HCT116 (cell line): ENCODE results near the gene PPP2R3A. TPM values are rescaled to one million over a fixed set of nuclear protein-coding genes. Genes with fewer than 3 reads are reported as not detected.

Source experiments
- ATAC-seq: fragments of 200-7000 bp; cut with Tn5 transposase; 2 replicates; pipeline ENCODE4 v1.9.1; 2020; ENCODE audit warnings: mild to moderate bottlenecking, moderate library complexity
- BruUV-seq: library from RNA; stranded (reverse); fragments of 400-500 nt; replicated peaks from 2 replicates; lab custom pipeline; 2021; lab: Mats Ljungman, UMichigan
- CTCF ChIA-PET: fragments of 300-600 bp; sonication (Branson Sonifier 250); formaldehyde crosslinking; loops from one replicate; lab custom pipeline; 2021; ENCODE audit warnings: antibody characterized with exemption; lab: Charles Lee
- POLR2A ChIA-PET: fragments of 300-600, 350-600 bp; sonication (Branson Sonifier 250); formaldehyde crosslinking; loops from one replicate; lab custom pipeline; 2021; ENCODE audit warnings: antibody characterized with exemption; lab: Charles Lee
- RAD21 ChIA-PET, 2 experiments: fragments of 300-600 bp; sonication (Branson Sonifier 250); formaldehyde crosslinking; loops; one replicate each; lab custom pipeline; 2023; ENCODE audit warnings: low total read pairs in 2 of 2; ENCODE audit not compliant: uncharacterized antibody in 2 of 2, unreplicated experiment in 2 of 2, low non-redundant PET in 1 of 2; lab: Charles Lee
- DNase-seq: peaks from one replicate; pipeline ENCODE4 v3.0.0-alpha.2; 2010; ENCODE audit warnings: low read depth, low spot score
- H2AFZ ChIP-seq: fragments of 200-600 bp; shearing (Covaris generic), sonication (generic); 2 replicates; pipeline ENCODE4 v1.6.1; 2017; ENCODE audit warnings: low read depth, mixed run types, mixed read lengths, antibody characterized with exemption, low read length; ENCODE audit not compliant: poor library complexity, severe bottlenecking
- H3K27ac ChIP-seq: 2 replicates; pipeline ENCODE4 v1.5.1; 2012; ENCODE audit warnings: low read depth, low read length
- H3K27me3 ChIP-seq: fragments of 200-600 bp; sonication (generic); 2 replicates; pipeline ENCODE4 v1.6.1; 2016; ENCODE audit warnings: mixed run types, low read length, mixed read lengths; ENCODE audit not compliant: insufficient read depth
- H3K36me3 ChIP-seq, 2 experiments: fragments of 200-500 bp in 1 of 2; fragments of 200-600 bp in 1 of 2; sonication (Bioruptor generic) in 1 of 2; sonication (generic) in 1 of 2; 2 replicates each; pipeline versions ENCODE4 v1.5.1 to v1.6.1; 2014 to 2016; ENCODE audit warnings: low read length in 2 of 2, inconsistent platforms in 1 of 2, mixed read lengths in 1 of 2, mixed run types in 1 of 2; ENCODE audit not compliant: insufficient read depth in 2 of 2, control insufficient read depth in 1 of 2
- H3K4me1 ChIP-seq, 2 experiments: fragments of 200-600 bp in 1 of 2; sonication (generic) in 1 of 2; 2 replicates each; pipeline versions ENCODE4 v1.5.1 to v1.6.1; 2012 to 2017; ENCODE audit warnings: low read length in 2 of 2, inconsistent platforms in 1 of 2, mild to moderate bottlenecking in 1 of 2, mixed read lengths in 1 of 2, mixed run types in 1 of 2, moderate library complexity in 1 of 2; ENCODE audit not compliant: insufficient read depth in 2 of 2, control insufficient read depth in 1 of 2
- H3K4me2 ChIP-seq: fragments of 200-600 bp; sonication (generic); 2 replicates; pipeline ENCODE4 v1.6.1; 2017; ENCODE audit warnings: mixed run types, low read length, mixed read lengths
- H3K4me3 ChIP-seq, 2 experiments: fragments of 200-600 bp in 1 of 2; sonication (generic) in 1 of 2; replicated peaks in 1 of 2; 2 replicates each; pipeline ENCODE4 v1.5.1; 2011 to 2016; ENCODE audit warnings: low read length in 2 of 2, control low read depth in 1 of 2, low read depth in 1 of 2, mild to moderate bottlenecking in 1 of 2, mixed read lengths in 1 of 2, mixed run types in 1 of 2
- H3K79me2 ChIP-seq: fragments of 200-600 bp; sonication (generic); 2 replicates; pipeline ENCODE4 v1.6.1; 2017; ENCODE audit warnings: mild to moderate bottlenecking, mixed run types, low read length, moderate library complexity, mixed read lengths; ENCODE audit not compliant: insufficient read depth
- H3K9ac ChIP-seq: fragments of 200-600 bp; sonication (generic); 2 replicates; pipeline ENCODE4 v1.6.1; 2016; ENCODE audit warnings: low read length, mixed read lengths
- H3K9me2 ChIP-seq: fragments of 200-600 bp; sonication (generic), shearing (Covaris generic); 2 replicates; pipeline ENCODE4 v1.6.1; 2017; ENCODE audit warnings: mixed run types, mild to moderate bottlenecking, moderate library complexity; ENCODE audit not compliant: insufficient read depth
- H3K9me3 ChIP-seq, 2 experiments: fragments of 200-500 bp in 1 of 2; fragments of 200-600 bp in 1 of 2; sonication (Bioruptor generic) in 1 of 2; sonication (generic) in 1 of 2; 2 replicates each; pipeline ENCODE4 v1.6.1; 2014 to 2017; ENCODE audit warnings: low read length in 2 of 2, mixed read lengths in 2 of 2, inconsistent platforms in 1 of 2, low read depth in 1 of 2, mild to moderate bottlenecking in 1 of 2, mixed run types in 1 of 2, moderate library complexity in 1 of 2; ENCODE audit not compliant: control insufficient read depth in 1 of 2, insufficient read depth in 1 of 2
- H4K20me1 ChIP-seq: fragments of 200-600 bp; sonication (generic), shearing (Covaris generic); 2 replicates; pipeline ENCODE4 v1.6.1; 2017; ENCODE audit warnings: mixed run types, mild to moderate bottlenecking, moderate library complexity; ENCODE audit not compliant: insufficient read depth
- EGR1 ChIP-seq: IDR thresholded peaks from 2 replicates; pipeline ENCODE4 v1.6.1; 2012; ENCODE audit warnings: low read depth
- EZH2 ChIP-seq: fragments of 200-600 bp; sonication (generic); IDR thresholded peaks from 2 replicates; pipeline ENCODE4 v1.6.1; 2017; ENCODE audit warnings: antibody characterized with exemption, mixed run types
- FOSL1 ChIP-seq: IDR thresholded peaks from 2 replicates; pipeline ENCODE4 v1.6.1; 2012; ENCODE audit warnings: low read depth
- POLR2A ChIP-seq: IDR thresholded peaks from 2 replicates; pipeline ENCODE4 v1.7.0; 2011; ENCODE audit warnings: borderline replicate concordance; ENCODE audit not compliant: insufficient read depth, insufficient read length; ENCODE audit errors: extremely low read depth
- POLR2AphosphoS5 ChIP-seq: IDR thresholded peaks from 2 replicates; pipeline ENCODE4 v1.6.1; 2011; ENCODE audit warnings: mild to moderate bottlenecking, low read depth, low read length, moderate library complexity
- REST ChIP-seq: IDR thresholded peaks from 2 replicates; pipeline ENCODE4 v1.6.1; 2012; ENCODE audit warnings: low read depth
- SIN3A ChIP-seq: IDR thresholded peaks from 2 replicates; pipeline ENCODE4 v1.6.1; 2012; ENCODE audit warnings: low read depth
- SP1 ChIP-seq: IDR thresholded peaks from 2 replicates; pipeline ENCODE4 v1.6.1; 2012; ENCODE audit warnings: low read depth
- SRF ChIP-seq: IDR thresholded peaks from 2 replicates; pipeline ENCODE4 v1.6.1; 2012; ENCODE audit warnings: low read depth
- ZFX ChIP-seq: fragments of 450-650 bp; IDR thresholded peaks from 2 replicates; pipeline ENCODE4 v1.6.1; 2017
- ZNF274 ChIP-seq: fragments of 200-500 bp; sonication (Bioruptor generic); IDR thresholded peaks from 2 replicates; pipeline ENCODE4 v1.6.1; 2014; ENCODE audit warnings: mild to moderate bottlenecking, low read depth, low read length, inconsistent platforms
- intact Hi-C: fragments of 100-400 bp; cut with micrococcal nuclease; formaldehyde crosslinking; loops from 2 replicates; pipeline ENCODE4 v1.10.0; 2022
- total RNA-seq: library from RNA; stranded (reverse); gene quantifications from one replicate; pipeline ENCODE4 v1.2.1, GENCODE V29; 2021; ENCODE audit not compliant: unreplicated experiment
- TF ChIP-seq, protein P1 (sequence below): IDR thresholded peaks from 2 replicates; pipeline ENCODE4 v1.6.1; 2012
- TF ChIP-seq, protein P2 (sequence below), 3 experiments: fragments of 200-600 bp in 1 of 3; sonication (generic) in 1 of 3; IDR thresholded peaks in 2 of 3; conservative IDR thresholded peaks in 1 of 3; 2 replicates each; pipeline ENCODE4 v1.5.1; 2012 to 2017; ENCODE audit warnings: low read depth in 2 of 3, low read length in 2 of 3, antibody characterized with exemption in 1 of 3, borderline replicate concordance in 1 of 3, control low read depth in 1 of 3, mild to moderate bottlenecking in 1 of 3, mixed read lengths in 1 of 3, mixed run types in 1 of 3, moderate library complexity in 1 of 3; ENCODE audit not compliant: insufficient read depth in 1 of 3

PPP2R3A gene
- total RNA-seq, 1 experiment from 2014 or later, result 6.1 TPM

DNA sequence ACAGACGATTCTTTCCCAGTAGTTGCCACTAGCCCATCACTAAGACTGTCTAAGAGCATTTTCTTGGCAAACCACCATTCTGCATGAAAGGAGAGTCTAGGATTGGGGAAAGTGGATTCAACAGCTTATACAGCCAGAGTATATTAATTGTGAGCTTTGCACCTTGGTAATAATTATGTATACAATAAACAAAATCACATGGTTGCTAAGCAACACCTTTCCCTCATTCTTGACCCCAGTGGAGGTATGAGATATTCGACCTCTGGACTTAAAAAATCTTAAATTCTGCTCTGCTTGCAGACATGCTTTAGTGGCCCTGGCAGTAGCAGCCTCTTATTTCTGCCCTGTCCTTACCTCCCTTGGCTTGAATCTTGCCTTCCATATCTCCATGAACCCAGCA lies 73.1 kb downstream of the PPP2R3A start:
- no TSS peak for BruUV-seq
- intact Hi-C loops, result loop anchor here (10.0 kb wide), 1 partner anchor 1254 kb away; no protein-coding TSS in a partner anchor
- Histone ChIP-seq H3K27ac (no peak overlapping the region), H3K79me2 (no peaks in the 10 kb centered on the region), H3K9me2 (no peaks in the 10 kb centered on the region), H3K4me1 (no peaks in the 10 kb centered on the region)
- POLR2A ChIA-PET, result no interaction called here
- no peak for TF ChIP-seq ZNF274
- no peak for TF ChIP-seq POLR2AphosphoS5
- no peak for TF ChIP-seq SIN3A
- TF ChIP-seq ZFX, result no peak
- TF ChIP-seq POLR2A, result no peak
- no peak for TF ChIP-seq SP1
- no peak for TF ChIP-seq EGR1
- TF ChIP-seq, protein P1, sequence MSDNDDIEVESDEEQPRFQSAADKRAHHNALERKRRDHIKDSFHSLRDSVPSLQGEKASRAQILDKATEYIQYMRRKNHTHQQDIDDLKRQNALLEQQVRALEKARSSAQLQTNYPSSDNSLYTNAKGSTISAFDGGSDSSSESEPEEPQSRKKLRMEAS, result no peak
- TF ChIP-seq FOSL1, result no peak
- no peak for TF ChIP-seq EZH2
- TF ChIP-seq, all 23 proteins: peak for 0
- ATAC-seq (no peak), DNase-seq (no peak)
- H2AFZ ChIP-seq, result no peak overlapping the region
- no peak overlapping the region for H3K4me3 ChIP-seq
- ChIA-PET RAD21 (no interaction called here), CTCF (no interaction called here)
- no peak overlapping the region for H3K9ac ChIP-seq
- no peaks in the 10 kb centered on the region for H3K36me3 ChIP-seq
- no peak overlapping the region for H3K4me2 ChIP-seq
- no peaks in the 10 kb centered on the region for H3K9me3 ChIP-seq
- H3K27me3 ChIP-seq, result no peaks in the 10 kb centered on the region
- H4K20me1 ChIP-seq, result no peaks in the 10 kb centered on the region

GRCh38 chr3:136042608-136043221 lies 77.2 kb downstream of the PPP2R3A start:
- Histone ChIP-seq H2AFZ (no peak overlapping the region), H3K27me3 (no peaks in the 10 kb centered on the region), H3K9ac (no peak overlapping the region), H3K4me2 (no peak overlapping the region), H3K4me1 (no peaks in the 10 kb centered on the region), H3K79me2 (no peaks in the 10 kb centered on the region), H3K9me3 (no peaks in the 10 kb centered on the region), H3K27ac (no peak overlapping the region), H4K20me1 (no peaks in the 10 kb centered on the region), H3K9me2 (no peaks in the 10 kb centered on the region), H3K36me3 (no peaks in the 10 kb centered on the region), H3K4me3 (no peak overlapping the region)
- ChIA-PET POLR2A (no interaction called here), RAD21 (interaction anchor here (1.3 to 1.6 kb wide), 3 partner anchors 137 to 306 kb away, joined by 3 to 4 read pairs (median 3); no protein-coding TSS in a partner anchor), CTCF (interaction anchor here (0.6 to 2.4 kb wide), 18 partner anchors 10 to 819 kb away, joined by 3 to 27 read pairs (median 5); partner anchors contain the start of genes NCK1 and STAG1)
- no TSS peak for BruUV-seq
- ATAC-seq (peak; percentile 67; the same call in 1 of the 2 replicates), DNase-seq (peak; percentile 37)
- intact Hi-C loops, result loop anchor here (1.0 to 5.0 kb wide), 4 partner anchors 124 to 1440 kb away; no protein-coding TSS in a partner anchor
- TF ChIP-seq, protein P2, sequence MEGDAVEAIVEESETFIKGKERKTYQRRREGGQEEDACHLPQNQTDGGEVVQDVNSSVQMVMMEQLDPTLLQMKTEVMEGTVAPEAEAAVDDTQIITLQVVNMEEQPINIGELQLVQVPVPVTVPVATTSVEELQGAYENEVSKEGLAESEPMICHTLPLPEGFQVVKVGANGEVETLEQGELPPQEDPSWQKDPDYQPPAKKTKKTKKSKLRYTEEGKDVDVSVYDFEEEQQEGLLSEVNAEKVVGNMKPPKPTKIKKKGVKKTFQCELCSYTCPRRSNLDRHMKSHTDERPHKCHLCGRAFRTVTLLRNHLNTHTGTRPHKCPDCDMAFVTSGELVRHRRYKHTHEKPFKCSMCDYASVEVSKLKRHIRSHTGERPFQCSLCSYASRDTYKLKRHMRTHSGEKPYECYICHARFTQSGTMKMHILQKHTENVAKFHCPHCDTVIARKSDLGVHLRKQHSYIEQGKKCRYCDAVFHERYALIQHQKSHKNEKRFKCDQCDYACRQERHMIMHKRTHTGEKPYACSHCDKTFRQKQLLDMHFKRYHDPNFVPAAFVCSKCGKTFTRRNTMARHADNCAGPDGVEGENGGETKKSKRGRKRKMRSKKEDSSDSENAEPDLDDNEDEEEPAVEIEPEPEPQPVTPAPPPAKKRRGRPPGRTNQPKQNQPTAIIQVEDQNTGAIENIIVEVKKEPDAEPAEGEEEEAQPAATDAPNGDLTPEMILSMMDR (IDR thresholded peaks at IDR 0.05 in 2 of 3, conservative IDR thresholded peaks at IDR 0.05 in 1 of 3; ENCODE audit: borderline replicate concordance in 1 of 3, insufficient read depth in 1 of 3, low read depth in 2 of 3, low read length in 2 of 3), result peak; percentile 50 to 65 (median 64); a peak in 5 of 6 replicates
- no peak for TF ChIP-seq SRF
- TF ChIP-seq, protein P1, result no peak
- TF ChIP-seq REST, result no peak
